GM18868 (cell line): ENCODE results near the gene B3GNT2.
"Not testable (repeated sequence)": the region's sequence is repeated elsewhere in the genome, so short reads cannot be mapped to it uniquely, and the experiment has no call there.

Source experiments
- ATAC-seq: cut with Tn5 transposase; IDR thresholded peaks from one replicate; pipeline ENCODE4 v1.9.1; 2021; ENCODE audit warnings: mild to moderate bottlenecking, moderate library complexity; ENCODE audit not compliant: unreplicated experiment

Gene B3GNT2

DNA sequence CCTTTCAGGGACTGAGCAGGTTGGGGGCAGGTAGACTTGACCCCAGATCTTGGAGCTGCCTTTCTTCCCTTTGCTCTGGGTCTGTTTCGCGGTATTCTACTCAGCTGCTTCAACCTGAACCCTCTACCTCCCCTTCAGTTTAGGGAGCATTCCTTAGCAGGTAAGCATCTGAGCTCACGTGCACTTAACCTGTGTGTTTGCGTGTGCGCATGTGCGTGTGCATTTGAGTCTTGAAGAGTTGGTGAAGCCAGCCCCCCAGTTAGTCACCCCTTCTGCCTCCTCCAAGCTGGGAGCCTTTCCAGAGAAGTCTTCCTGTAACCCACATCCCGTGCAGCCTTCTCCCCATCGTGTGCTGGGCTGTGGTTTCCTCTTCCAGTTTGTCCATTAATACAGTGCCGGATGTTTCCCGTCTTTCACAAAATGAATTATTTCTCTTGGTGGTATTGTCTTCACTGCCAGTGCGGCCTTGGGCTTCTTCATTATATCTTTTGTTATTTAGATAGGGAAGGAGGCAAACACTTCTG, 33.2 kb downstream of the B3GNT2 start:
- ATAC-seq = no peak

GRCh38 chr2:62231541-62231940, 35.6 kb downstream of the B3GNT2 start:
- ATAC-seq = no peak

GRCh38 chr2:62234755-62235655, 39.1 kb downstream of the B3GNT2 start:
- no peak for ATAC-seq

DNA sequence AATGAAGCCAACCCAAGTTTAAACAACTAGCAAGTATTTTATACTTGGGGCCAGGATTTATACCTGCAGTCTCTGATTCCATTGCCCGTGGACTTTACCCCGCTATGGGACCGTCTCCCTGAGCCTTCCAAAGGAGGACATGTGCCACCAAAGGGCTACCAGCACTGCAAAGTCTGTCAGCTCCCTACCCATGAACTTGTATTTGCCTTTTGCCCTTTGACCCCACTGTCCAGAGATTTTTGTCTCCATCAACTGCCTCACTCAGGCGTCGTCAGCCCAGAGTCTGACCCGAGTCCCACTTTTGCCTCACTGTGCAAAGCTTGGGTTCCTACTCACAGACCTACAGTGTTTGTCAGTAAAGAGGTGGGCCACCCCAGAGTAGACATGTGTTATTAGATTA, 40.6 kb downstream of the B3GNT2 start:
- ATAC-seq = no peak

DNA sequence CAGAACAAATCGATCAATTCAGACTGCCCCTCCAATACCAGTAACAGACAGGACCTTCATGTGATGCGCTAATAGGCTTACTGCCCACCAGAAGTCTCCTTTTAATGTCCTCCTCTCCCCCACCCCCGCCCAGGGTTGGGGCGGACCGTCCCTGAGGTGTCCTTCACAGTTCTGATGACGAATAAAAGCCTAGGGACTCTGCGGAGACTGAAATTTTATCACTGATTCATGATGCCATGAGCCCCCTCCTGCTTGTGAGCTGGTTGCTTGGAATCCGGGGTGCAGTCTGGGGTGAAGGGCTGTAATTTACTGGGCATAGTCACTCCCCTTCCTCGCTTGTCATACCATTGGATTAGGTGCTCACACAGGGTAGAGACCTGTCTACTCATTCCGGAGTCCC, 42.3 kb downstream of the B3GNT2 start:
- no peak for ATAC-seq

- no peak for ATAC-seq
Observed at GRCh38 chr2:62240546-62240945, 44.6 kb downstream of the B3GNT2 start.

DNA sequence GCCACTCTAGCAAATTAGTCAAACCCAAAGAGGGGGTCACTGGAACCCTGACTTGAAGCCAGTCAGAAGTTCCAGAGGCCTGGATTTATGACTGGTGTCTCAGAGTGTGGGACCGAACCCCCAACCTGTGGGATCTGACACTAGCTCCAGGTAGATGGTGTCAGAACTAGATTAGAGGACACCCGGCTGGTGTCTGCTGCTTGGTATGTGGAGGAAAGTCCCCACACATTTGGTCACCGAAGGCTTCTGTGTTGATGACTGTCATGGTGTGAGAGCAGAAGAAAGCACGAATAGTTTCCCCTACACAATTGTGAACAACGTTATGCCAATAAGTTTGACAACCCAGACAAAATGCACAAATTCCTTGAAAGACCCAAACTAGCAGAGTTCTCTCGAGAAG, 48.1 kb downstream of the B3GNT2 start:
- no peak for ATAC-seq

GRCh38 chr2:62248226-62248625, 52.3 kb downstream of the B3GNT2 start:
- ATAC-seq = no peak

- no peak for ATAC-seq
Observed at GRCh38 chr2:62250239-62250638, 54.3 kb downstream of the B3GNT2 start.

DNA sequence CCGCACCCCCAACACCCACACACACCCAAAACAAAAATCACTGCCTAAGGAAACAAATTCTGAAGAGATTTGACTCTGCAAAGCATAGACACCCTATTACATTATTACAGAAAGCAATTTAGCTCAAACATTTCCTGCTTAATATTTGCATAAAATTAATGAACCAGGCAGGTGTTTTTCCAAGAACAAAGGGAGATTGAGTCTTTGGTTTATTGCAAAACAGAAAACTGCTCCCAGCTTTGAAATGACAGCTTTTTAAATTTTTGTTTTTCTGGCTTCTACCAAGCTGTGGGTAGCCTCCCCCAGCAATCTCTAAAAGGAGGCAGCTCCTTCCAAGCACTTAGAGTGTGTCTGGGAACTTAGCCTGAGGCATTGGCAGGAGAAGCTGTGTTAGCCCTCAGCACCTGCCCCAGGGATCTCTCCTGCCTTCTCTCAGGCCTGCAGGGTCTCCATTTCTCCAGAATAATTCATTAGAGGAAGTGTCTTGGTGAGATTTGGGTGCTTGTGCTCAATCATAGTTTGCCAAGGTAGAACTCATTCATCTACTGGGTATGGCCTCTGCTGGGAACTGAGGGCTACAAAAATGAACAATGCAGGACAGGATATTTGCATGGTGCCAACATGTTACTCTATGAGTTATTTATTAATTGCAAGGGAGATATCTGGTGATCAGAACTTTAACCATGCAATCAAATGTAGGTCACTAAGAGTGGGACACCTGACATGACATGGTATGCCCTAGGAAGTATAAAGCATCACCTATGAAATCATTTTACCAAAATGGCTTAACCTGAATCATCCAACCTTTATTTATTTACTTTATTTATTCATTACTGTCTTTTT, 58.7 kb downstream of the B3GNT2 start:
- ATAC-seq = no peak

DNA sequence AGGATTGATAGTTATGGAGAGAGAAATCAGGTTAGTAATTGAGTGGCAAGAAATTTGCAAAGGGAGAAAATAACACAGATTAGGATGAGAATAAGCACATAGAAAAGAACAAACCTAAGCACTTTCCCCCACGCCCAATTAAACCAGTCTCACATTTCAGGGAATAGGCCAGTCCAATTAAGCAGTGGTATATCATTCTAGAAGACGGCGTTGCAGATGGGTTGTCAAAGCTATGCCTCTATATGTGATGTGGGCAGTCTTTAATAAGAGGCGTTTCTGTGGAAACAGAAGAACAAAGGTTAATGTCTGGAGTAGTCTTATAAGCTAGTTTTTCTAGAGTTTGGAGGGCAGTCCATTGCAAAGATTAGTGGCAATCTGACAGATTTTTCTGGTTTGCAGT, 61.6 kb downstream of the B3GNT2 start:
- no peak for ATAC-seq

DNA sequence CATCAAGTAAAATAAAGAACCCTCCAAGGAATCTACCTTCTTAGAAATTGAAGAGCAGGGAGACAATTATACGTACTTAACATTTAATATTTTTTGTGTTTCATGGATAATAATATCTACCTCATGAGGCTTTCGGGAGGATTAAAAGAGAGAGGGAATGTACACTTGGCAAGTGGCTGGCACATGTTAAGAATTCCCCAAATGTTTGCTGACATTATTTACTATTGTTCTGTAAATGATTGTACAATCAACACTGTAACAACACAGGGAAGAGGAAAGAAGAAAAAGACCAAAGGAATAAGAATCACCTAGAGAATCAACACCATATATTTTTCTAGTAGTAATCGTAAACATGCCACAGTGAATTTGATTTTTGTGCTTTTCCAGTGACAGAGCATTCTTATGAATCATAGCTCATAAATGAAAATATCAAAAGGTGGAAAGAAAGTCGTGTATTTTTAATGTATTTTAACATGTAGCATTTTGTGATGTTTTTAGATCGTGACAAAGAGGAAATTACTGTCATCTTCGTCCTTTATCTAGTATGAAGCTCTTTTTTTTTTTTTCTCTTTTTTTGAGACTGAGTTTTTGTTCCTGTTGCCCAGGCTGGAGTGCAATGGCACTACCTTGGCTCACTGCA, 67.3 kb downstream of the B3GNT2 start:
- no peak for ATAC-seq

DNA sequence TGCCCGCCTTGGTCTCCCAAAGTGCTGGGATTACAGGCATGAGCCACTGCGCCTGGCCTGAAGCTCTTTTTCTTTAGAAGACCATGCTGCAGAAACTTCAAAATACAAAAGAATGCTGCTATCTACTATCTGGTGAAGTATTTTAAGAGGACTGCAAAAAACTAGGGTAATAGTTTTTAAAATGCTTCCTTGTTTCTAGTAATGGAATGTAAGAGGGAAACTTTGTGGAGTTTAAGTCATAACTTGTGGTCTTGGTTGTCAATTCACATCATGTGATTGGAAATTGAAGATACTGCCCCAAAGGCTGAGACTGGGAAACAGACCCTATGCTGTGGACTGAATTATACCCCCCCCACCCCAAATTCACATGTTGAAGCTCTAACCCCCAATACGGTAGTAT, 68.3 kb downstream of the B3GNT2 start:
- no peak for ATAC-seq

- no peak for ATAC-seq
Observed at GRCh38 chr2:62265106-62265505, 69.2 kb downstream of the B3GNT2 start.

DNA sequence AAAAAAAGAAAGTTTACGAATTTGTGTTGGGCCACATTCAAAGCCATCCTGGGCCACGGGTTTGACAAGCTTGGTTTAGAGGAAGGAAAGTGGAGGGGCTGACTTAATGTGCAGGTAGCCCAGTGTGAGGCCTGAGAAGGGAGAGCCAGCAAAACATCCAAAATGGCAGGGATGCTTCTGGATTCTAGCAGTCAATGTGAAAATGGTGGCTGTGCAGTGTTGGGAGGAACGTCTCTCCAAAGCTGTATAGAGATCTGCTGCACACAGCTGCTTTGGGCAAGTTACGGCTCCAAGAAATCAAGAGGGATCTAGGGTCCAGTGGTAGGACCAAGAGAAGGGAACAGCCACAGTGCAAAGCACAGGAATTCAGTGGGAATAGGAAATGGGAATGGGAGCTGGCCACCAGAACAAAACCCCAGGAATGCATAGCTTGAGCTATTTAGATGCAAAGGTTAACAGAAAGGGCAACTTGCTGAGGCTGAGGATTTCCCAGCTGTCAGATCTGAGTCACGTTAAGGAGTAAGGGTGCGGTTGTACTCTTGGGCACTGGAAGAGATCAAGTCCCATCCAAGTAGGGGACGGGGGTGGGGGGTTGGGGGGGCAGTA, 70.6 kb downstream of the B3GNT2 start:
- ATAC-seq = no peak

GRCh38 chr2:62267696-62268095, 71.8 kb downstream of the B3GNT2 start:
- ATAC-seq = no peak

DNA sequence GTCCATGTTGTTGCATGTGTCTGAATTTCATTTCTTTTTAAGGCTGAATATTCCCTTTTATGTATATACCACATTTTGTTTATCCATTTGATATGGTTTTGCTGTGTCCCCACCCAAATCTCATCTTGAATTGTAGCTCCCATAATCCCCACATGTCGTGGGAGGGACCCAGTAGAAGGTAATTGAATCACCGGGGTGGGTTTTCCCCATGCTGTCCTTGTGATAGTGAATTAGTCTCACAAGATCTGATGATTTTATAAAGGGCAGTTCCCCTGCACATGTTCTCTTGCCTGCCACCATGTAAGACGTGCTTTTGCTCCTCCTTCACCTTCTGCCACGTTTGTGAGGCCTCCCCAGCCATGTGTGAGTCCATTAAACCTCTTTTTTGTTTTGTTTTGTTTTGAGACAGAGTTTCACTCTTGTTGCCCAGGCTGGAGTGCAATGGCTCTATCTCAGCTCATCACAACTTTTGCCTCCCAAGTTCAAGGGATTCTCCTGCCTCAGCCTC, 72.8 kb downstream of the B3GNT2 start:
- not testable (repeated sequence) for ATAC-seq

DNA sequence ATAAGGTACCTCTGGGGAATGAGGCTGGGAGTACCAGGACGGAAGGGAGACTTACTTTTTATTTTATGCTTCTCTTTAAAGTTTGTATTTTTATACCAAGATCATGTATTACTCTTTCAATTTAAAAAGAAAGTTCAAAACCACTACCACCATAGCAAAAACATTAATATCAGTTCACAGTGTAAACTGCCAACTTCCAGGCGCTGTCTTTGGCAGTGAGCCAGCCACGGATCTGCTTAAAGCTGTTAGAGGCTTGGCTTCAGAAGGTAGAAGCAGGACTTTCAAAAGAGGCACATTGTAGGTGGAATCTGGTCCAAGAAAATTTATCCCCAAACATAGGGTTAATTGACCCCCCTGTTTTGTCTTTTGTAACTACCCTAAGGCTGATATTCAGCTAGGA, 74.8 kb downstream of the B3GNT2 start:
- ATAC-seq = no peak
